ENCODE data around the gene AAK1.
A peak's percentile ranks its signal among the peaks of the same experiment; 100 is the strongest.

Gene AAK1

DNA sequence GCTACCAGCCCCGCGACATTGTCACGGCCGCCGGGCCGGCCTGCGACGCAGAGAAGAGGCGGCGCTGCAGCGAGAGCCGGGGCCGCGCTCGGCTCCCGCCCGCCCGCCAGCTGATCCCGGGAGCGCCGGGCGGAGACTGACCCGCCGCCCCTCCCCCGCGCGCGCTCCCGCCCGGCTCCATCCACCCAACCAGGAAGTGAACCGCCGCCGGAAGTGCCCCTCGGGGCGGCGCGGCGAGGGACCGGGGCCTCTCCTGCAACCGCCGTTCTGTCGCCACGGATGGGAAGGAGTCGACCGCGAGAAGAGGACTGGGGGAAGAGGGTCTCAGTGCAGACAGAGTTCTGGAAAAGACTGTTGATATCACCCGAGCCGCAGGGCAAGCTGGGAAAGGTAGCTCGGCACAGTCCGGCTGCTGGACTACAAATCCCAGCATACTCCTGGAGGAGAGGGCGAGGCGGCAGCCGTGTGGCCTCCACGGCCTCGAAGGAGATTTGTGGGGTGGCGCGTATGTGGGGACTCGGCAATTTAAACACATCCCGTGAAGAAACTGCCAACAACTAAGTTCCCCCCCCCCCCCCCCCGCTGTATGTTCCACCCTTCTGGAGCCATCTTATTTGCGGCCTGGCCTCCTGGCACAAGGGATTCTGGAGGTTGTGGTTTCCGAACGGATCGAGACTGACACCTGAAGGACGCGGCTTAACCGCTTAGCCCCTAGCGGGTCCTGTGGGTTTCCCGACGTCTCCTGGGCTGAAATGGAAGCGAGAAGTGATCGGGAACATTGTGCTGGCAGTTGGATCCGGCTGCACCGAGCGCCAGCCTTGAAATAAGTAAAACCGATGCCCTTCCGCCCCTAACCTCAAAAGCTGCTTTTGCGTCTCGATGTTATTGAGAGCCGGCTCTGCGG is at the start of gene AAK1:
Gene AAK1, minus strand, starts transcription at position 138 of the 904 bp plus-strand sequence. CDS start 699 bp downstream, outside the sequence.
- TF ChIP-seq, protein P1, sequence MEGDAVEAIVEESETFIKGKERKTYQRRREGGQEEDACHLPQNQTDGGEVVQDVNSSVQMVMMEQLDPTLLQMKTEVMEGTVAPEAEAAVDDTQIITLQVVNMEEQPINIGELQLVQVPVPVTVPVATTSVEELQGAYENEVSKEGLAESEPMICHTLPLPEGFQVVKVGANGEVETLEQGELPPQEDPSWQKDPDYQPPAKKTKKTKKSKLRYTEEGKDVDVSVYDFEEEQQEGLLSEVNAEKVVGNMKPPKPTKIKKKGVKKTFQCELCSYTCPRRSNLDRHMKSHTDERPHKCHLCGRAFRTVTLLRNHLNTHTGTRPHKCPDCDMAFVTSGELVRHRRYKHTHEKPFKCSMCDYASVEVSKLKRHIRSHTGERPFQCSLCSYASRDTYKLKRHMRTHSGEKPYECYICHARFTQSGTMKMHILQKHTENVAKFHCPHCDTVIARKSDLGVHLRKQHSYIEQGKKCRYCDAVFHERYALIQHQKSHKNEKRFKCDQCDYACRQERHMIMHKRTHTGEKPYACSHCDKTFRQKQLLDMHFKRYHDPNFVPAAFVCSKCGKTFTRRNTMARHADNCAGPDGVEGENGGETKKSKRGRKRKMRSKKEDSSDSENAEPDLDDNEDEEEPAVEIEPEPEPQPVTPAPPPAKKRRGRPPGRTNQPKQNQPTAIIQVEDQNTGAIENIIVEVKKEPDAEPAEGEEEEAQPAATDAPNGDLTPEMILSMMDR (IDR thresholded peaks at IDR 0.05; ENCODE audit: control insufficient read depth, extremely low read depth, insufficient read depth), result no peak
- DNase-seq (ENCODE audit: low read depth), result no peak
- peak within 1 kb of the TSS; percentile 70 for H3K4me3 ChIP-seq (ENCODE audit: low read depth, low read length)

DNA sequence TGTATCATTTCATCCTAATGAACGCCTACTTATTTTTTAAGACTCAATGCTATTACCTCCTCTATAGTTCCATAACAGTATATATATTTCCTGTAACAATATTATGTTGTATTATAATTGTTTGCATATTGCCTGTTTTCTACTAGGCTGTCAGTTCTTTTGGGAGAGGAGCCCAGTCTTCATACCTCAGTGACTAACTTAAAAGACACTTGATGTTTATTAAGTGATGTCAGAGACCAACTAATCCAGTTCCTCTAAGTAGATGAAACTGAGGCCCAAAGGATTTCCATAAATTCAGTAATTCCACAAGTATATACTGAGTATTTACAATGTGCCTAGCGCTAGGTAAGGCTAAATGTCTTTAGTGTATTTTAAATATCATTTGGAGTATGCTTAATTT is 48.9 kb upstream of the AAK1 start:
- no peak overlapping the region for H3K4me3 ChIP-seq (ENCODE audit: low read depth, low read length)
- TF ChIP-seq, protein P1 (IDR thresholded peaks at IDR 0.05; ENCODE audit: control insufficient read depth, extremely low read depth, insufficient read depth), result no peak
- no peak for DNase-seq (ENCODE audit: low read depth)

DNA sequence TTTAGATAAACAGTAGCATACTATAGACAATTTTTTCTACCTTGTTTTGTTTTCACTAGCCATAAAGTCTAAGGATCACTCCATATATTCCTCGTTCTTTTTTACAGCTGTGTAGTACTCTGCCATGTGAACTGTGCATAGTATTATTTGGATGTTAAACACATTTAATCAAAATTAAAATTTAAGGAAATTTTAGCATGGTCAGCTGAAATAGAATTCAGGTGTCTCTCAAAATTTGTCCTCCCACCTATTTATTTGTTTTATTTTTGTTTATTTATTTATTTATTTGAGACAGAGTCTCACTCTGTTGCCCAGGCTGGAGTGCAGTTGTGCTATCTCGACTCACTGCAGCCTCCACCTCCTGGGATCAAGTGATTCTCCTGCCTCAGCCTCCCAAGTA is 46.4 kb upstream of the AAK1 start:
- H3K4me3 ChIP-seq (ENCODE audit: low read depth, low read length), result no peak overlapping the region
- no peak for DNase-seq (ENCODE audit: low read depth)
- TF ChIP-seq, protein P1 (IDR thresholded peaks at IDR 0.05; ENCODE audit: control insufficient read depth, extremely low read depth, insufficient read depth), result no peak

DNA sequence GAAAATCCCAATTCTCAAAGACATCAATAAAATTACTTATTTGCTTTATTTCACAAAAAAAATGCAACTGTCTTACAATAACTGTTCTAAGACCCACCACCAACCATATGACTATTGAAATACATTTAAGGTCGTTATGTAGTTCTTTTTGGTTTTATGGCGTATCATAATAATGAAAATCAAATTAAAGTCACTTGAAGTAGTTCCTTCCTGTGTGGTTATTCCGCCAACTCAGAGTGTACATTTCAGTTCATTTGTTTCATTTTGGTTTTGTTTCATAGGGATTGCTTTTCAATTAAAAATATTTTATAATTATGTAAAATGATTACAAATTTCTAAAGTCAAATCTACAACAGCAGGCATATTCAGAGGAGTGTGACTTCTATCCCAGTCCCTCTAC is 45.9 kb upstream of the AAK1 start:
- H3K4me3 ChIP-seq (ENCODE audit: low read depth, low read length), result no peak overlapping the region
- TF ChIP-seq, protein P1 (IDR thresholded peaks at IDR 0.05; ENCODE audit: control insufficient read depth, extremely low read depth, insufficient read depth), result no peak
- DNase-seq (ENCODE audit: low read depth), result no peak

DNA sequence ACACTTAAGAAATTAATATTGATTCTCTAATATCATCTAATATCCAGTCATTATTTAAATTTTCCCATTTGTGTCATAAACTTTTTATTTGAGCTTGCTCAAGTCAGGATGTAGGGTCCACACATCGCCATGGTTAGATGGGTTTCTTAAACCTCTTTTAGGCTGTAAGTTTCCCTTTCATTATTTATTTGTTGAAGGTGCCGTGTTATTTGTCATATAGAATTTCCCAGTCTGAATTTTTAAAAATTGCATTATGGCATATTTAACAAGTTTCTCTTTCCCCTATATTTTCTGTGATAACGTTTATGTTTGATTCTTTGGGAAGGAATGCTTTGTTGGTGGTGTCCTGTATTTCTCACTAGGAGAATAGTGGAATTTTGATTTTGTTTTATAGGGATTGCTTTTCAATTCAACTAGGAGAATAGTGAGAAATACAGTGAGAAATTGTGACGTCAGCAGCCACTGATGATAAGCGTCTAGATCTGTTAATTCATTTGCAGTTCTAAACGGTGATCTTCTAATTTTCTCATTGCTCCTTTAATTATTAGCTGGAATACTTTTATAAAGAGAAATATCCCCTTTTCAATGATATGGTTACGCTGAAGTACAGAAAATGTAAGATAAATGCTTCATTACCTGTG is 44.6 kb upstream of the AAK1 start:
- TF ChIP-seq, protein P1 (IDR thresholded peaks at IDR 0.05; ENCODE audit: control insufficient read depth, extremely low read depth, insufficient read depth), result no peak
- H3K4me3 ChIP-seq (ENCODE audit: low read depth, low read length), result no peak overlapping the region
- no peak for DNase-seq (ENCODE audit: low read depth)

DNA sequence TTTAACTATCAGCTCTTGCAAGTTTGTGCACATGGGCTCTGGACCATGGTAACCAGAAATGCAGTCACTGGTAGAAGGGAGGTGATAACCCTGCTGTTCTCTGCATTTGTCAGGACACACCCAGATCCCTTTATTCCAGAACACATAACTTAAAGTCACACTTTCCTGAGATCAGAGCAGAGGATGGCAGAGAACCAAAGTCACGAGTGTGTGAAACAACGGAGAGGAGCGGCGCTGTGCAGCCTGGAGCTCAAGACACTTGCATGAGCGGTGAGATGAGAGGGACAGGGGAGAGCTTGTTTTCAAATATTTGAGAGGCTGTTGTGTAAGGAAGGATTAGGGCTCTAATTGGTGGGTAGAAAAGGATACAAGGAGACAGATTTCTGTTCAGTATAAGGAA is 43.3 kb upstream of the AAK1 start:
- DNase-seq (ENCODE audit: low read depth), result no peak
- TF ChIP-seq, protein P1 (IDR thresholded peaks at IDR 0.05; ENCODE audit: control insufficient read depth, extremely low read depth, insufficient read depth), result no peak
- no peak overlapping the region for H3K4me3 ChIP-seq (ENCODE audit: low read depth, low read length)
